ENCODE measurements around the gene TRIM38.
"Not testable (repeated sequence)": the region's sequence is repeated elsewhere in the genome, so short reads cannot be mapped to it uniquely, and the experiment has no call there.

The TRIM38 gene

GRCh38 chr6:26009817-26010216 is 47.2 kb downstream of the TRIM38 start:
- Mint-ChIP-seq H3K4me3 (no peak overlapping the region), H3K27me3 (ENCODE audit: low read depth) (no peaks in the 10 kb centered on the region), H3K27ac (no peak overlapping the region)

GRCh38 chr6:26012061-26012460 is 49.5 kb downstream of the TRIM38 start:
- no peak for TF ChIP-seq CTCF (IDR thresholded peaks at IDR 0.05; ENCODE audit: unreplicated experiment in 3 of 3)
- H3K36me3 Mint-ChIP-seq (ENCODE audit: low read depth) = no peaks in the 10 kb centered on the region
- H3K9me3 Mint-ChIP-seq = no peaks in the 10 kb centered on the region
- no peak overlapping the region for H3K27ac Mint-ChIP-seq
- H3K4me3 Mint-ChIP-seq = no peak overlapping the region
- H3K4me1 Mint-ChIP-seq = peaks cover 14% of the 10 kb centered on the region
- no peaks in the 10 kb centered on the region for H3K27me3 Mint-ChIP-seq (ENCODE audit: low read depth)

More at GRCh38 chr6:26009817-26010216, 47.2 kb downstream of the TRIM38 start:
- Mint-ChIP-seq H3K9me3 (no peaks in the 10 kb centered on the region), H3K4me1 (peaks cover 28% of the 10 kb centered on the region), H3K36me3 (ENCODE audit: low read depth) (no peaks in the 10 kb centered on the region)
- no peak for TF ChIP-seq CTCF (IDR thresholded peaks at IDR 0.05; ENCODE audit: unreplicated experiment in 3 of 3)

GRCh38 chr6:26014386-26014785 is 51.8 kb downstream of the TRIM38 start:
- not testable (repeated sequence) for H3K27ac Mint-ChIP-seq; H3K9me3 Mint-ChIP-seq; H3K4me3 Mint-ChIP-seq; H3K4me1 Mint-ChIP-seq; H3K27me3 Mint-ChIP-seq (ENCODE audit: low read depth); H3K36me3 Mint-ChIP-seq (ENCODE audit: low read depth)

GRCh38 chr6:26016245-26016962 is 53.8 kb downstream of the TRIM38 start:
- H3K36me3 Mint-ChIP-seq (ENCODE audit: low read depth) = no peaks in the 10 kb centered on the region
- H3K27me3 Mint-ChIP-seq (ENCODE audit: low read depth) = no peaks in the 10 kb centered on the region
- no peaks in the 10 kb centered on the region for H3K4me1 Mint-ChIP-seq
- no peak for TF ChIP-seq CTCF (IDR thresholded peaks at IDR 0.05; ENCODE audit: unreplicated experiment in 3 of 3)
- peak overlapping the region; percentile 75 to 83 (median 81) for H3K4me3 Mint-ChIP-seq
- H3K27ac Mint-ChIP-seq = peak overlapping the region; percentile 86 to 93 (median 91)
- H3K9me3 Mint-ChIP-seq = peaks cover 2% of the 10 kb centered on the region

GRCh38 chr6:26016963-26017631 is 54.5 kb downstream of the TRIM38 start:
- peaks cover 3% of the 10 kb centered on the region for H3K4me1 Mint-ChIP-seq

GRCh38 chr6:26017632-26017966 is 55.0 kb downstream of the TRIM38 start:
- Mint-ChIP-seq H3K36me3 (ENCODE audit: low read depth) (no peaks in the 10 kb centered on the region), H3K4me3 (peak overlapping the region; percentile 75 to 83 (median 81)), H3K27me3 (ENCODE audit: low read depth) (no peaks in the 10 kb centered on the region), H3K9me3 (peaks cover 2% of the 10 kb centered on the region), H3K4me1 (peaks cover 7% of the 10 kb centered on the region), H3K27ac (peak overlapping the region; percentile 86 to 93 (median 91))
- peak in 1 of 3 experiments; percentile 36 for TF ChIP-seq CTCF (IDR thresholded peaks at IDR 0.05; ENCODE audit: unreplicated experiment in 3 of 3)

More at GRCh38 chr6:26016963-26017631, 54.5 kb downstream of the TRIM38 start:
- no peaks in the 10 kb centered on the region for H3K27me3 Mint-ChIP-seq (ENCODE audit: low read depth)
- H3K36me3 Mint-ChIP-seq (ENCODE audit: low read depth) = no peaks in the 10 kb centered on the region
- peak overlapping the region; percentile 86 to 93 (median 91) for H3K27ac Mint-ChIP-seq
- H3K4me3 Mint-ChIP-seq = peak overlapping the region; percentile 75 to 83 (median 81)
- H3K9me3 Mint-ChIP-seq = peaks cover 2% of the 10 kb centered on the region
- TF ChIP-seq CTCF (IDR thresholded peaks at IDR 0.05; ENCODE audit: unreplicated experiment in 3 of 3) = no peak
